Measurements from ENCODE around the gene COX5B. TPM values are rescaled to one million over a fixed set of nuclear protein-coding genes. Genes with fewer than 3 reads are reported as not detected.

The COX5B gene
- polyA plus RNA-seq, 1 donor (not counting 4 experiments of a cell fraction or from before 2014, with no cell fraction given), result 311 TPM

GRCh38 chr2:97669448-97669847, 23.6 kb downstream of the COX5B start, which contains the start of gene C2orf92:
TSS of gene C2orf92 (plus strand) at chr2:97669713. CDS start at chr2:97669789, 76 bp downstream.
- no peak within 1 kb of the TSS for H3K27ac ChIP-seq (ENCODE audit: control insufficient read depth, insufficient read depth, low read length)
- H3K36me3 ChIP-seq (ENCODE audit: control insufficient read depth in 2 of 2, extremely low read depth in 1 of 2, insufficient read depth in 2 of 2, low read length in 2 of 2), result no peaks in the 10 kb centered on the region
- no peaks in the 10 kb centered on the region for H3K9me1 ChIP-seq (ENCODE audit: control insufficient read depth, extremely low read depth, insufficient read depth, low read length)
- H2AFZ ChIP-seq (ENCODE audit: control insufficient read depth, low read length), result no peak within 1 kb of the TSS
- H3K79me2 ChIP-seq (ENCODE audit: control insufficient read depth, insufficient read depth, low read length), result no peaks in the 10 kb centered on the region
- no peaks in the 10 kb centered on the region for H3K27me3 ChIP-seq (ENCODE audit: control insufficient read depth, extremely low read depth, insufficient read depth, low read length)
- dilution Hi-C loops (cut with MboI; ENCODE audit: extremely low pct_ligation_motif_present, low sequenced_read_pairs), result no loop called here
- TF ChIP-seq EZH2 (IDR thresholded peaks at IDR 0.05; ENCODE audit: low read length), result no peak
- TF ChIP-seq CTCF (optimal IDR thresholded peaks at IDR 0.05 in 1 of 3, IDR thresholded peaks at IDR 0.05 in 1 of 3, conservative IDR thresholded peaks at IDR 0.05 in 1 of 3; ENCODE audit: extremely low read depth in 1 of 3, insufficient read depth in 2 of 3, low read length in 3 of 3), result no peak
- H3K9me3 ChIP-seq (ENCODE audit: control insufficient read depth, low read depth, low read length), result no peaks in the 10 kb centered on the region
- DNase-seq (ENCODE audit: low read depth, low spot score) (no peak), FAIRE-seq (no peak)
- H4K20me1 ChIP-seq (ENCODE audit: control insufficient read depth, extremely low read depth, insufficient read depth, low read length), result no peaks in the 10 kb centered on the region
- H3K4me3 ChIP-seq (ENCODE audit: control insufficient read depth in 2 of 3, extremely low read depth in 1 of 3, insufficient read depth in 2 of 3, low read depth in 1 of 3, low read length in 3 of 3), result no peak within 1 kb of the TSS
- H3K4me2 ChIP-seq (ENCODE audit: control insufficient read depth, extremely low read depth, insufficient read depth, low read depth, low read length), result no peak within 1 kb of the TSS
- no peak within 1 kb of the TSS for H3K9ac ChIP-seq (ENCODE audit: control insufficient read depth, extremely low read depth, insufficient read depth, low read length)
- no peaks in the 10 kb centered on the region for H3K4me1 ChIP-seq (ENCODE audit: control insufficient read depth, extremely low read depth, insufficient read depth, low read length)

GRCh38 chr2:97670471-97670870, 24.6 kb downstream of the COX5B start:
- TF ChIP-seq EZH2 (IDR thresholded peaks at IDR 0.05; ENCODE audit: low read length), result no peak
- no peak for TF ChIP-seq CTCF (optimal IDR thresholded peaks at IDR 0.05 in 1 of 3, IDR thresholded peaks at IDR 0.05 in 1 of 3, conservative IDR thresholded peaks at IDR 0.05 in 1 of 3; ENCODE audit: extremely low read depth in 1 of 3, insufficient read depth in 2 of 3, low read length in 3 of 3)
- no peak for DNase-seq (ENCODE audit: low read depth, low spot score)
- dilution Hi-C loops (cut with MboI; ENCODE audit: extremely low pct_ligation_motif_present, low sequenced_read_pairs), result no loop called here
- H3K4me2 ChIP-seq (ENCODE audit: control insufficient read depth, extremely low read depth, insufficient read depth, low read depth, low read length), result no peak overlapping the region
- no peaks in the 10 kb centered on the region for H3K4me1 ChIP-seq (ENCODE audit: control insufficient read depth, extremely low read depth, insufficient read depth, low read length)
- H3K36me3 ChIP-seq (ENCODE audit: control insufficient read depth in 2 of 2, extremely low read depth in 1 of 2, insufficient read depth in 2 of 2, low read length in 2 of 2), result no peaks in the 10 kb centered on the region
- H3K9me1 ChIP-seq (ENCODE audit: control insufficient read depth, extremely low read depth, insufficient read depth, low read length), result no peaks in the 10 kb centered on the region
- no peak overlapping the region for H3K27ac ChIP-seq (ENCODE audit: control insufficient read depth, insufficient read depth, low read length)
- no peak for FAIRE-seq
- H3K9ac ChIP-seq (ENCODE audit: control insufficient read depth, extremely low read depth, insufficient read depth, low read length), result no peak overlapping the region
- no peaks in the 10 kb centered on the region for H3K27me3 ChIP-seq (ENCODE audit: control insufficient read depth, extremely low read depth, insufficient read depth, low read length)
- H4K20me1 ChIP-seq (ENCODE audit: control insufficient read depth, extremely low read depth, insufficient read depth, low read length), result no peaks in the 10 kb centered on the region
- no peak overlapping the region for H3K4me3 ChIP-seq (ENCODE audit: control insufficient read depth in 2 of 3, extremely low read depth in 1 of 3, insufficient read depth in 2 of 3, low read depth in 1 of 3, low read length in 3 of 3)
- H2AFZ ChIP-seq (ENCODE audit: control insufficient read depth, low read length), result no peak overlapping the region
- no peaks in the 10 kb centered on the region for H3K9me3 ChIP-seq (ENCODE audit: control insufficient read depth, low read depth, low read length)
- H3K79me2 ChIP-seq (ENCODE audit: control insufficient read depth, insufficient read depth, low read length), result no peaks in the 10 kb centered on the region
